Upper lobe of left lung (tissue), 6 donors: ENCODE results near the gene NSUN2. TPM values are rescaled to one million over a fixed set of nuclear protein-coding genes. Genes with fewer than 3 reads are reported as not detected.

Experiments
- ATAC-seq, 2 donors: fragments of 200-7000 bp; cut with Tn5 transposase; one replicate each; pipeline ENCODE4 v1.9.1; 2022; ENCODE audit warnings: mild to moderate bottlenecking in 2 of 2, moderate library complexity in 2 of 2; ENCODE audit not compliant: low FRiP score in 2 of 2
- DNase-seq, 2 donors: peaks; one replicate each; pipeline ENCODE4 v3.0.0-alpha.2; 2019 to 2020
- H3K27ac ChIP-seq, 4 donors: fragments of 200-600 bp; sonication (generic); one replicate each; pipeline ENCODE4 v1.5.1; 2016 to 2019
- H3K27me3 ChIP-seq, 4 donors: fragments of 200-600 bp; sonication (generic); one replicate each; pipeline ENCODE4 v1.5.1; 2017 to 2019
- H3K36me3 ChIP-seq, 4 donors: fragments of 200-600 bp; sonication (generic); one replicate each; pipeline ENCODE4 v1.5.1; 2016 to 2019
- H3K4me1 ChIP-seq, 4 donors: fragments of 200-600 bp; sonication (generic); one replicate each; pipeline ENCODE4 v1.5.1; 2018 to 2019
- H3K4me3 ChIP-seq, 4 donors: fragments of 200-600 bp; sonication (generic); one replicate each; pipeline ENCODE4 v1.5.1; 2017 to 2019; ENCODE audit warnings: mild to moderate bottlenecking in 2 of 4, moderate library complexity in 1 of 4
- H3K9me3 ChIP-seq, 4 donors: fragments of 200-600 bp; sonication (generic); one replicate each; pipeline ENCODE4 v1.5.1; 2018 to 2019
- EP300 ChIP-seq, 4 donors: sonication (generic); formaldehyde crosslinking; IDR thresholded peaks; one replicate each; pipeline ENCODE4 v1.5.1; 2017; ENCODE audit warnings: antibody characterized with exemption in 4 of 4, control low read depth in 2 of 4
- POLR2A ChIP-seq, 4 donors: fragments of 450-650 bp; IDR thresholded peaks; one replicate each; pipeline ENCODE4 v1.5.1; 2016 to 2017; ENCODE audit warnings: antibody characterized with exemption in 4 of 4, mild to moderate bottlenecking in 2 of 4
- POLR2AphosphoS5 ChIP-seq, 2 donors: sonication (generic); formaldehyde crosslinking; IDR thresholded peaks; one replicate each; pipeline ENCODE4 v1.5.1; 2017; ENCODE audit warnings: antibody characterized with exemption in 2 of 2
- WGBS, 2 donors: methylation state at CpG; one replicate each; pipeline ENCODE4 v1.1.5; 2017 to 2018; 5-methylcytosine and 5-hydroxymethylcytosine counted together
- total RNA-seq, 6 donors: library from RNA; depleted of rRNA in 4 of 6; stranded (reverse); fragments of >200 nt in 4 of 6; gene quantifications; one replicate each; pipeline versions ENCODE4 v1.1.0 to v1.2.1, GENCODE V29; 2016 to 2021
- TF ChIP-seq, protein P1 (sequence below), 6 experiments: fragments of 450-650 bp in 4 of 6; fragments of 200-600 bp in 2 of 6; sonication (generic) in 2 of 6; IDR thresholded peaks; one replicate each; pipeline ENCODE4 v1.5.1; 2016 to 2019; ENCODE audit warnings: antibody characterized with exemption in 6 of 6
- donor health status: DM: no; HTN: no; CAD: no; lungs with moderate emphysema.
- donor health status: DM: no; HTN: yes; CAD: no; lungs with severe emphysema.

Gene NSUN2
- total RNA-seq, 6 donors from 2014 or later = 41.9 to 92.2 (median 52.2) TPM

DNA sequence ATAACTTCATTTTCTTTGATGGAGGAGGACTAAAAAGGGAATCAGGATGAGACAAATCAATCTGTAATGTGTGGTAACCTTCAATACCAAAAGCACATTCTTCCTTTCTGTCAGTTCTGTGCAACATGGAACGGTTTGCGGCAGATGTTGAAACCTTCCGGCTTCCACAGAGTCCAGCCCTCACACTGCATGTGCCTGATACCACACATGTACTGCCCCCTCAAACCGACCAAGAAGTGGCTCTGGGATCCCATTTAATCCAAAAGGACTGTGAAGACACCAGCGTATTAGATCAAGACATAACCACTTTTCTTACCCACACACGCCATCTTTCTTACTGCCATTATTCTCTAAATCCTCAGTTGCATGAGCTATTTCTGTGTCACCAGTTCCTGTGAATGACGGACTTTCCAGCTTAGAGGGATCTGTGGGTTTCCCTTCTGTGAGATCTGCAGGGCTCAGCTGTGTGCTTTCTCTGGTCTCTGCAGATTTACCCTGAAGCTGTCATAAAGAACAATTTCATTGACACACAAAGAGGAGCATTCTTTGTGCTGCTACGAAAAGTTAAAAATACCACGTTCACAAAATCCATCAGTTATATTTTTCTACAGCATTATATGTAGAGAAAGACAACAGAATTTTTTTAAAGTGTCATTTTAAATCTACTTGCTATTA is 25.8 kb downstream of the NSUN2 start:
- ATAC-seq = no peak
- no peak overlapping the region for H3K4me3 ChIP-seq
- no peaks in the 10 kb centered on the region for H3K27me3 ChIP-seq
- peaks cover 40 to 100% (median 91%) of the 10 kb centered on the region in 4 donors for H3K36me3 ChIP-seq
- 81 to 83% methylated on average over 9 of the region's 9 CpGs for WGBS, 2 donors
- no peaks in the 10 kb centered on the region for H3K9me3 ChIP-seq
- H3K27ac ChIP-seq = no peak overlapping the region
- no peak for DNase-seq
- TF ChIP-seq, protein P1, sequence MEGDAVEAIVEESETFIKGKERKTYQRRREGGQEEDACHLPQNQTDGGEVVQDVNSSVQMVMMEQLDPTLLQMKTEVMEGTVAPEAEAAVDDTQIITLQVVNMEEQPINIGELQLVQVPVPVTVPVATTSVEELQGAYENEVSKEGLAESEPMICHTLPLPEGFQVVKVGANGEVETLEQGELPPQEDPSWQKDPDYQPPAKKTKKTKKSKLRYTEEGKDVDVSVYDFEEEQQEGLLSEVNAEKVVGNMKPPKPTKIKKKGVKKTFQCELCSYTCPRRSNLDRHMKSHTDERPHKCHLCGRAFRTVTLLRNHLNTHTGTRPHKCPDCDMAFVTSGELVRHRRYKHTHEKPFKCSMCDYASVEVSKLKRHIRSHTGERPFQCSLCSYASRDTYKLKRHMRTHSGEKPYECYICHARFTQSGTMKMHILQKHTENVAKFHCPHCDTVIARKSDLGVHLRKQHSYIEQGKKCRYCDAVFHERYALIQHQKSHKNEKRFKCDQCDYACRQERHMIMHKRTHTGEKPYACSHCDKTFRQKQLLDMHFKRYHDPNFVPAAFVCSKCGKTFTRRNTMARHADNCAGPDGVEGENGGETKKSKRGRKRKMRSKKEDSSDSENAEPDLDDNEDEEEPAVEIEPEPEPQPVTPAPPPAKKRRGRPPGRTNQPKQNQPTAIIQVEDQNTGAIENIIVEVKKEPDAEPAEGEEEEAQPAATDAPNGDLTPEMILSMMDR (IDR thresholded peaks at IDR 0.05) = no peak
- TF ChIP-seq POLR2A (IDR thresholded peaks at IDR 0.05) (no peak), EP300 (IDR thresholded peaks at IDR 0.05) (no peak), POLR2AphosphoS5 (IDR thresholded peaks at IDR 0.05) (no peak)
- H3K4me1 ChIP-seq = no peaks in the 10 kb centered on the region

DNA sequence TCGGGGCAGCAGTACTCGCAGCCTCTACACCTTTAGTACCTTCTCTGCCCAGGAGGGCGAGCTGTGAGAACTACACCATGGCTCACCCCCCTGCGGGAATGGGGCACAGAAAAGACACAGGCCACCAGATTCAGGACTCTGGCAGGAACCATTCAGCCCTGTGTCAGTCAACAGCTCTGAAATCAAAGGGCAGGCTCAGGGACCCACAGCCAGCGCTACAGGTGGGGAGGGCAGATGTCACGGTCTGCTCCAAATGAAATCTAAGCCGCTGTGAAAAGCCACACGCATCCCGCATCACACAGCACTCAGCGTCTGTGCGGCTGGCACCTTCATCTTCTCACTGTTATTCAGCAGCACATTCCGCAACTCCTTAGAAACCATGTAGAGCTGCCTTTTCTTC is 27.9 kb downstream of the NSUN2 start:
- 97 to 98% methylated on average over 12 of the region's 12 CpGs for WGBS, 2 donors
- TF ChIP-seq, protein P1 (IDR thresholded peaks at IDR 0.05) = no peak
- no peak for TF ChIP-seq POLR2AphosphoS5 (IDR thresholded peaks at IDR 0.05)
- no peak for TF ChIP-seq POLR2A (IDR thresholded peaks at IDR 0.05)
- TF ChIP-seq EP300 (IDR thresholded peaks at IDR 0.05) = no peak
- peak in 1 of 2 donors; percentile 16 for ATAC-seq
- Histone ChIP-seq H3K4me1 (no peaks in the 10 kb centered on the region), H3K4me3 (no peak overlapping the region), H3K27ac (no peak overlapping the region), H3K36me3 (peaks cover 31 to 100% (median 92%) of the 10 kb centered on the region in 4 donors), H3K9me3 (no peaks in the 10 kb centered on the region), H3K27me3 (no peaks in the 10 kb centered on the region)
- DNase-seq = no peak

DNA sequence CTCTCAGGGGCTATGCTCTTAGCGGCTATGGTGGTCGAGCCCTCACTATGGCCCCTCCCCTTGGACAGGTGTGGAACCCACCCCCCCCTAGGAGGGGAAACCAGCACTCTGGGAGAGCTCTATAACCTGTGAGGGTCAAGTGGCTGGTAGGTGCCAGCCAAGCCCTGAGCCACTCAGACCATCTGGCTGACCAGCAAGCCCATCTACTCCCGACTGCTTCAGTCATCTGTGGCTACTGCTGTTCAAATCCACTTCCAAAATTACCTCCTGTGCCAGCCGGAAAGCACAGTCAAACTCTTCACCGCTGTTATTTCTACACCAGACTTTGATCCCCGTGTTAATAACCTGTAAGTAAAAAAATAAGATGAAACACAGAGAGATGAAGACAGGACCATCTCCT is 28.5 kb downstream of the NSUN2 start:
- H3K27me3 ChIP-seq = no peaks in the 10 kb centered on the region
- no peaks in the 10 kb centered on the region for H3K9me3 ChIP-seq
- no peak for ATAC-seq
- no peak overlapping the region for H3K4me3 ChIP-seq
- H3K4me1 ChIP-seq = no peaks in the 10 kb centered on the region
- no peak for DNase-seq
- TF ChIP-seq POLR2A (IDR thresholded peaks at IDR 0.05) (no peak), EP300 (IDR thresholded peaks at IDR 0.05) (no peak), POLR2AphosphoS5 (IDR thresholded peaks at IDR 0.05) (no peak)
- TF ChIP-seq, protein P1 (IDR thresholded peaks at IDR 0.05) = no peak
- H3K27ac ChIP-seq = no peak overlapping the region
- H3K36me3 ChIP-seq = peaks cover 25 to 100% (median 93%) of the 10 kb centered on the region in 4 donors
- WGBS, 2 donors = 86 to 99% methylated on average over 6 of the region's 6 CpGs

DNA sequence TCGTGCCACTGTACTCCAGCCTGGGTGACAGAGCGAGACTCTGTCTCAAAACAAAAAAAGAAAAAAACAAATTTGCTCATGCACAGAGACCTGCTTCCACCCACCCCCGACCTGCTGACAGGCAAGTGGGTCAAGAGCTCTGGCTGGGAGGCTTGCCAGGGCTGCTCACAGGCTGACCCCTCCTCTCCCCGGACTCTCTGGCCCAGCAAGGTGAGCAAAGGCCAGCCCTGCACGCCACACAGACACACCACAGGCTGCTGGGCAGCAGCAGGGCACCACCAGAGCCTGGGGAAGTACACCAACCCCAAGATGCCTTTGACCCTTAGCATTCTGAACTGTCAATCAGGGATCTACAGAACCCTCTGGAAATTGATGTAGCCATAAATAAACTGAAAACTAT is 29.2 kb downstream of the NSUN2 start:
- no peak for TF ChIP-seq POLR2A (IDR thresholded peaks at IDR 0.05)
- no peak for TF ChIP-seq EP300 (IDR thresholded peaks at IDR 0.05)
- DNase-seq = no peak
- Histone ChIP-seq H3K9me3 (no peaks in the 10 kb centered on the region), H3K4me1 (no peaks in the 10 kb centered on the region), H3K36me3 (peaks cover 20 to 100% (median 90%) of the 10 kb centered on the region in 4 donors), H3K4me3 (no peak overlapping the region), H3K27me3 (no peaks in the 10 kb centered on the region), H3K27ac (no peak overlapping the region)
- ATAC-seq = peak in 1 of 2 donors; percentile 64
- WGBS, 2 donors = 77 to 91% methylated on average over 5 of the region's 5 CpGs

DNA sequence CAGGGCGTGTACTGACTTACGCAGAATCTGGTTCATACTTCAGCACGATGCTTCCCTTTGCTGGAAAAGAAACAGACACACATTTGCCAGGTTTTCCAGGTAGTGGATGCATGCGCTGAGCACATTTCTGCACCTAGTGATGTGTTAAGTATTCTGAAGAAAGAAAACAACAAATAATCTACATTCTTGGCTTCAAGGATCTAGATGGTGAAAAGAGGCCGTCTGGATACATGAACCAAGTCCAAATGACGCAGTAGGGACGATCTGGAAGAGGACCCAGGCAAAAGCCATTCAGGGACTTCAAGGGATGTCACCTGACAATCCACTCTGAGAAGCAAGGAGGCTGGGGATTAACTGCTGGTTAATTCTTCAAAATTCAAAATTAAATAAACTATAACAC is 30.4 kb downstream of the NSUN2 start:
- H3K36me3 ChIP-seq = peaks cover 18 to 100% (median 83%) of the 10 kb centered on the region in 4 donors
- WGBS, 2 donors = 87 to 91% methylated on average over 7 of the region's 7 CpGs
- no peaks in the 10 kb centered on the region for H3K27me3 ChIP-seq
- DNase-seq = no peak
- TF ChIP-seq POLR2A (IDR thresholded peaks at IDR 0.05) = no peak
- TF ChIP-seq, protein P1 (IDR thresholded peaks at IDR 0.05) = no peak
- TF ChIP-seq POLR2AphosphoS5 (IDR thresholded peaks at IDR 0.05) = no peak
- TF ChIP-seq EP300 (IDR thresholded peaks at IDR 0.05) = no peak
- H3K27ac ChIP-seq = no peak overlapping the region
- no peak overlapping the region for H3K4me3 ChIP-seq
- no peaks in the 10 kb centered on the region for H3K4me1 ChIP-seq
- ATAC-seq = no peak
- H3K9me3 ChIP-seq = no peaks in the 10 kb centered on the region
